ENCODE results near the gene CUX1. TPM values are rescaled to one million over a fixed set of nuclear protein-coding genes. Genes with fewer than 3 reads are reported as not detected.
"Not testable (repeated sequence)": the region's sequence is repeated elsewhere in the genome, so short reads cannot be mapped to it uniquely, and the experiment has no call there.

CUX1 gene
- total and polyA plus RNA-seq, 2 donors (not counting 1 experiment from before 2014, with no cell fraction given) = 22.7 to 38.1 TPM

GRCh38 chr7:101884671-101885596 lies 67.5 kb downstream of the CUX1 start:
- no peak overlapping the region for H2AFZ ChIP-seq (ENCODE audit: low read length)
- H3K4me2 ChIP-seq (ENCODE audit: extremely low read depth, insufficient read depth, low read length) = no peak overlapping the region
- H3K9ac ChIP-seq (ENCODE audit: insufficient read depth, low read length) = no peak overlapping the region
- no peaks in the 10 kb centered on the region for H3K36me3 ChIP-seq (ENCODE audit: control insufficient read depth, insufficient read depth, low read length)
- H3K4me1 ChIP-seq (ENCODE audit: control insufficient read depth, extremely low read depth, insufficient read depth, low read length) = peaks cover 8% of the 10 kb centered on the region
- H4K20me1 ChIP-seq (ENCODE audit: control insufficient read depth, extremely low read depth, insufficient read depth, low read length) = no peaks in the 10 kb centered on the region
- TF ChIP-seq CTCF (conservative IDR thresholded peaks at IDR 0.05 in 1 of 2, IDR thresholded peaks at IDR 0.05 in 1 of 2; ENCODE audit: low read depth in 1 of 2, low read length in 2 of 2) (no peak), EZH2 (IDR thresholded peaks at IDR 0.05; ENCODE audit: low read length, missing control alignments) (no peak)
- H3K4me3 ChIP-seq (replicated peaks in 1 of 4; ENCODE audit: control extremely low read depth in 1 of 4, insufficient read depth in 1 of 4, low read depth in 3 of 4, low read length in 4 of 4) = no peak overlapping the region
- H3K79me2 ChIP-seq (ENCODE audit: control insufficient read depth, insufficient read depth, low read length) = peaks cover 24% of the 10 kb centered on the region
- no peaks in the 10 kb centered on the region for H3K27me3 ChIP-seq (ENCODE audit: control insufficient read depth, insufficient read depth, low read length)
- H3K27ac ChIP-seq (ENCODE audit: insufficient read depth, low read length) = peak overlapping the region; percentile 96
- no peaks in the 10 kb centered on the region for H3K9me3 ChIP-seq (ENCODE audit: control insufficient read depth, insufficient read depth, low read depth, low read length)
- DNase-seq (ENCODE audit: low read depth in 2 of 2) = no peak

GRCh38 chr7:101885597-101885955 lies 68.2 kb downstream of the CUX1 start:
- Histone ChIP-seq H3K4me1 (ENCODE audit: control insufficient read depth, extremely low read depth, insufficient read depth, low read length) (peaks cover 8% of the 10 kb centered on the region), H3K27ac (ENCODE audit: insufficient read depth, low read length) (no peak overlapping the region), H4K20me1 (ENCODE audit: control insufficient read depth, extremely low read depth, insufficient read depth, low read length) (no peaks in the 10 kb centered on the region), H3K4me2 (ENCODE audit: extremely low read depth, insufficient read depth, low read length) (no peak overlapping the region), H3K9me3 (ENCODE audit: control insufficient read depth, insufficient read depth, low read depth, low read length) (no peaks in the 10 kb centered on the region), H3K27me3 (ENCODE audit: control insufficient read depth, insufficient read depth, low read length) (no peaks in the 10 kb centered on the region), H3K9ac (ENCODE audit: insufficient read depth, low read length) (no peak overlapping the region), H2AFZ (ENCODE audit: low read length) (no peak overlapping the region), H3K4me3 (replicated peaks in 1 of 4; ENCODE audit: control extremely low read depth in 1 of 4, insufficient read depth in 1 of 4, low read depth in 3 of 4, low read length in 4 of 4) (no peak overlapping the region), H3K36me3 (ENCODE audit: control insufficient read depth, insufficient read depth, low read length) (no peaks in the 10 kb centered on the region), H3K79me2 (ENCODE audit: control insufficient read depth, insufficient read depth, low read length) (peaks cover 25% of the 10 kb centered on the region)
- no peak for DNase-seq (ENCODE audit: low read depth in 2 of 2)
- no peak for TF ChIP-seq EZH2 (IDR thresholded peaks at IDR 0.05; ENCODE audit: low read length, missing control alignments)
- no peak for TF ChIP-seq CTCF (conservative IDR thresholded peaks at IDR 0.05 in 1 of 2, IDR thresholded peaks at IDR 0.05 in 1 of 2; ENCODE audit: low read depth in 1 of 2, low read length in 2 of 2)

GRCh38 chr7:101887352-101887751 lies 69.9 kb downstream of the CUX1 start:
- H3K4me2 ChIP-seq (ENCODE audit: extremely low read depth, insufficient read depth, low read length); H2AFZ ChIP-seq (ENCODE audit: low read length); H3K4me1 ChIP-seq (ENCODE audit: control insufficient read depth, extremely low read depth, insufficient read depth, low read length); H3K36me3 ChIP-seq (ENCODE audit: control insufficient read depth, insufficient read depth, low read length); H3K27me3 ChIP-seq (ENCODE audit: control insufficient read depth, insufficient read depth, low read length); H3K4me3 ChIP-seq (replicated peaks in 1 of 4; ENCODE audit: control extremely low read depth in 1 of 4, insufficient read depth in 1 of 4, low read depth in 3 of 4, low read length in 4 of 4); H3K9me3 ChIP-seq (ENCODE audit: control insufficient read depth, insufficient read depth, low read depth, low read length); H4K20me1 ChIP-seq (ENCODE audit: control insufficient read depth, extremely low read depth, insufficient read depth, low read length); H3K27ac ChIP-seq (ENCODE audit: insufficient read depth, low read length); H3K9ac ChIP-seq (ENCODE audit: insufficient read depth, low read length); DNase-seq (ENCODE audit: low read depth in 2 of 2): not testable (repeated sequence)
- peaks cover 25% of the 10 kb centered on the region for H3K79me2 ChIP-seq (ENCODE audit: control insufficient read depth, insufficient read depth, low read length)

GRCh38 chr7:101888564-101888963 lies 71.1 kb downstream of the CUX1 start:
- H3K27ac ChIP-seq (ENCODE audit: insufficient read depth, low read length); H3K4me2 ChIP-seq (ENCODE audit: extremely low read depth, insufficient read depth, low read length); H4K20me1 ChIP-seq (ENCODE audit: control insufficient read depth, extremely low read depth, insufficient read depth, low read length); H3K9me3 ChIP-seq (ENCODE audit: control insufficient read depth, insufficient read depth, low read depth, low read length); DNase-seq (ENCODE audit: low read depth in 2 of 2); H2AFZ ChIP-seq (ENCODE audit: low read length); H3K27me3 ChIP-seq (ENCODE audit: control insufficient read depth, insufficient read depth, low read length); H3K9ac ChIP-seq (ENCODE audit: insufficient read depth, low read length); H3K4me1 ChIP-seq (ENCODE audit: control insufficient read depth, extremely low read depth, insufficient read depth, low read length); H3K4me3 ChIP-seq (replicated peaks in 1 of 4; ENCODE audit: control extremely low read depth in 1 of 4, insufficient read depth in 1 of 4, low read depth in 3 of 4, low read length in 4 of 4); H3K36me3 ChIP-seq (ENCODE audit: control insufficient read depth, insufficient read depth, low read length): not testable (repeated sequence)
- peaks cover 27% of the 10 kb centered on the region for H3K79me2 ChIP-seq (ENCODE audit: control insufficient read depth, insufficient read depth, low read length)

Data from fibroblast of lung (primary cell).